Measurements from ENCODE around the gene LMNB1.
A peak's percentile ranks its signal among the peaks of the same experiment; 100 is the strongest.
"Not testable (repeated sequence)": the region's sequence is repeated elsewhere in the genome, so short reads cannot be mapped to it uniquely, and the experiment has no call there.

Gene LMNB1

DNA sequence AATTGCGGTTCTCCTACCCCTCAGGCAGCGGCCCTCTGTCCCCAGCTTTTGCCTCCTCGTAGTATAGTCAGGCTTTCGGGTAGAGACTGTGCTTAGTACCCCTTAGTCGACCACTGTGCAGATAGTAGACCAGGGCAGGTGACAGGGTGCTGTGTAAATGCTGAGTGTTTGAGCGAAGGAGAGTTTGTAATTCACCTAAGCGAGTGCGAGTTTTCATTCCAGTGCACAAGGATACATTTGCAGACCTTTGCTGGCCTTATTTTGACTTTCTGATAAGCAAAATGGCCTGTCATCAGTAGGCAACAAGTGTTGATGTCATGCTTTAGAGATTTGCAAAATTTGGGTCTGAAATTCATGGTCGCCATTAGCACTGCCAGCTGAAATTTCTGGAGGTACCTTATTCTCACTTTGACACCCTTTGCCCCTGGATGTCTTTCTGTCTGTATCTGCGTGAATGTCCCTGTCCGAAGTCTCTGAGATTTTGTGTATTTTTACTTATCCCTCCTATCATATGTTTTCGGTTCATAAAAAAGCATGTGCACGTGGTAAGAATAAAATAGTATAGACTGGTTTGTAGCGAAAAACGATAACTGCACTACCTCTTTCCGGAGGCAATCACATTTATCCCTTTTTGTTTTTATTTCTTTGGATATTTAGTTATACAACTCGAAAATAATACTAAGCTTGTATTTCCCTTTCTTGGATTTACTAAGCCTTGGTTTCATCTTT lies 1.9 kb downstream of the LMNB1 start:
- DNase-seq (ENCODE audit: low read depth) = no peak

DNA sequence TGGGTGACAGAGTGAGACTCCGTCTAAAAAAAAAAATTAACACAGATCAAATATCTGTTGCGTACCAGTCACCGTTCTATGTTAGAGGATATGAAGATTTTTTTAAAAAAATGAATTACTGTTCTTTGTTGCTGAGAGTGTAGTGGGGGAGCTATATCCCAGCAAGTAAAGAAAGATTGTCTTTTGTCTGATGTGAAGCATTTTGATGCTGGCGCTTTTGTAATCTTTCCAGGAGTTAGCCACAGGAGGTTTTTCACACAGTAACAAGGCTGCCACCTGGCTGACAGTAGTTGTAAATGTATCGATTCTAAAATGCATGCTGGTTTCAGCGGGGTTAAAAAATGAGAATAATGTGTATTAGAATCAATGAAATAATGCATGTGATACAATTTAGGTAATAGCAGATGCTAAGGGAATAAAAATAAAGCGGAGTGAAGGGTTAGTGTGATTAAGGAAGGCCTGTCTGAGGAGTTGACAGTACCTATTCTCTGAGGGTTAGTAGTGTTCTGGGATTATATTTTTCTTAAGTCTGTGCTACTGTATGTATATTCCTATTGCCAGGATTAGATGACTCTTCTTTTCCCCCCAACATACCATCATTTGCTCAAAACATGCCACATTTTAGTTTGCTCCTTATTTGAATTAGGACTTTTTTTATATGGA lies 3.4 kb downstream of the LMNB1 start:
- DNase-seq (ENCODE audit: low read depth) = peak; percentile 52

DNA sequence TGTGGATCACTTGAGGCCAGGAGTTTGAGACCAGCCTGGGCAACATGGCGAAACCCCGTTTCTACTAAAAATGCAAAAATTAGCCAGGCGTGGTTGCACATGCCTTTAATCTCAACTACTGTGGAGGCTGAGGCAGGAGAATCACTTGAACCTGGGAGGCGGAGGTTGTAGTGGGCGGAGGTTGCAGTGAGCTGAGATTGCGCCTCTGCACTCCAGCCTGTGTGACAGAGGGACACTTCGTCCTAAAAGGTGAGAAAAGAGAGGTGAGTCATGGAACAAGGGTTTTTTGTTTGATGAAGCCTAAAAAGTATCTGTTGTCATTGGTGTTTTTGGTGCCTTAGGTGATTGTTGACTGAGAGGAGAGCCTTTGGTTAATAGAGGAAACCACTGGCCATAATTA lies 11.5 kb downstream of the LMNB1 start:
- not testable (repeated sequence) for DNase-seq (ENCODE audit: low read depth)

DNA sequence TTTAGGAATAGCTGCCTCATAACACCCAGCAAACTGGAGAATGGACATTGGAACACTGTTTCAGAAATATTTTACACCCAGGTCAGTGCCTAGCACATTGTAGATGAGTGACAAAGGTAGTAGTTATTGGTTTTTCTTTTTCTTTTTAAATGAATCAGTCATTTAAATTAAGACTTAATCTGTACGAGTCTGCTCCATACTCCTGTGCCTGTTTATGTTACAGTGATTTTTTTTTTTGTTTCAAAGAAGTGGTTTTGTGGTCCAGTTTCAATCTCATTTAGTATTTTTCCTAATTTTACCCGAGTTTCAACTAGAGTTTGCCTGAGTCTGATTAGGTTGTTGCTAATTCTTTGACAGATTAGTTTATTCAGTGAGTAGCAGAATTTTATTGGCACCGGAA lies 16.2 kb downstream of the LMNB1 start:
- no peak for DNase-seq (ENCODE audit: low read depth)

- DNase-seq (ENCODE audit: low read depth) = not testable (repeated sequence)
These were observed 16.7 kb downstream of the LMNB1 start for GRCh38 chr5:126793648-126794047.

DNA sequence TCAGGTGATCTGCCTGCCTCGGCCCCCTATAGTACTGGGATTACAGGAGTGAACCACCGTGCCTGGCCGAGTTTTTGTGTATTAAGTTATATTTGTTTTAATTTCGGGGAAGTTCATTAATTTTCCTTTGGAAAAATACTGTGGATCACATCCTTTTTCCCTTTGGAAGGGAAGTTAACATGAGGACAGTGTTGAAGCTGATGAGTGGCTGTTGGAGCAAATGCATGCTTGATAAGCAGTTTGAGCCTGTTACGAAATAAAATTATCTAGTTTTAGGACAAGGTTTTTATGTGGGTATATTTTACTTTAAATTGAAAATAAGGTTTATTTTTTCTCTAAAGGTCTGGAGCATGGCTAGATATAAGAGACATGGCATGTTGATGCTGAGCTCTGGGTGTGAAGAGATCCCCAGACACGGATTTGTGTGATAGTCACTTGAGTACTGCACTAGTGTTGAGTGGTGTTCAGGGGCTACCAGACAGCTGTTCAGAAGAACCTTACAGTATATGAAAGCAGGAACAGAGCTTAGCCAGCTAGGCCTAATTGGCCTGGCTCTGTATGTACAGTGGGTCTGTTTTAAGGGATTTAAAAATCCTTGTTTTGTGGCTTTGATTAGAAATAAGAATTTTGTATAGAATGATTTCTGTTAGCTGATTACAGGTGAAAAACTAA lies 17.4 kb downstream of the LMNB1 start:
- DNase-seq (ENCODE audit: low read depth) = no peak

DNA sequence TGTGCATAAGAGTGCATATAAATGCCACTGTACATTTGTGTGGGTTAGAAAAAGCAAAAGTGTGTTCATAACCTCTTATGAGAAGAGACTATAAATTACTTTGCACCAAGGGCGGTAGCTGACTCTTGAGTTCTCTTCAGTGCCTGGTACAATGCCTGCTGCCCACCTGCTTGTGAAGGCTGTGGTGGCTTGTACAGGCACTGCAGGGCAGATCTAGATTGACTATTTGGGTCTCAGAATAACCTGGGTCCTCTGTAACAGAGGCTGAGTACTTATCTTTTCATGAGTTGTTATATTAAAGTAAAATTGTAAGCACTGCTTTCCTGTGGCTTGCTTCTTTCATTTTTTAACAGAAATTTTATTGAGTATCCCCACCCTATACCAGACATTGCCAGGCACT lies 22.8 kb downstream of the LMNB1 start:
- no peak for DNase-seq (ENCODE audit: low read depth)

GRCh38 chr5:126801174-126801991 lies 24.4 kb downstream of the LMNB1 start:
- no peak for DNase-seq (ENCODE audit: low read depth)

DNA sequence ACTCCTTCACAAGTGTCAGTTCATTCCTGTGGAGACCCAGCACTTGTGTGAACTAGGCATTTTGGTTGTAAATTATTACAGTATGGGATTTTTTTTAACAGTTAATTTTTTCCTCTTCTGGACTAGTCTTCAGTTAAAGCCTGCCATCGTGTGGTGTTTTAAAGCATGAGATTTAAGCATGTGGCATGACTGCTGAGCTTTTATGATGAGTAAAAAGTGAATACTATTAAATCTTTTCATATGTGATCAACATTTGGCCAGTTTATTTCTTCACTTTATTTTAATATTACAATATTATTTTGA lies 25.0 kb downstream of the LMNB1 start:
- DNase-seq (ENCODE audit: low read depth) = peak; percentile 38

- DNase-seq (ENCODE audit: low read depth) = peak; percentile 34
These were observed 28.1 kb downstream of the LMNB1 start for GRCh38 chr5:126805063-126805462.

DNA sequence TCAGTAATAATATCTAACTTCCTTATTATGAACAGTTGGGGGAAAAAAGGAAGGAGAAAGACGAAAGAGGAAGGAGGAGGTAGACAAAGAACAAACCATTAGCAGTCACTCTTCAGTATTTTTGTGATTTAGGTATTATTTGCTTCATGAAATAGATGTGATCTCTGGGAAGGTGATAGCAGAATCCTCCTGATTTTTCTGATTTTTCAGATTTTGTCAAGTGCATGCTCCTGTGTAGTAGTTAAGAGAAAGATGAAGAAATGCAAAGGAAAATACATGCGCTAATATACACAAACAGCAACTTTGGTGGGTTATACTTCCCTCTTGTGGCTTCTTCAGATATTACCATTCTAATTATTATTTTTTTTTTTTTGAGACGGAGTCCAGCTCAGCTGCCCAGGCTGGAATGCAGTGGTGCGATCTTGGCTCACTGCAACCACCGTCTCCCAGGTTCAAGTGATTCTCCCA lies 31.6 kb downstream of the LMNB1 start:
- DNase-seq (ENCODE audit: low read depth) = no peak

- no peak for DNase-seq (ENCODE audit: low read depth)
These were observed 33.0 kb downstream of the LMNB1 start for GRCh38 chr5:126809916-126810315.

DNA sequence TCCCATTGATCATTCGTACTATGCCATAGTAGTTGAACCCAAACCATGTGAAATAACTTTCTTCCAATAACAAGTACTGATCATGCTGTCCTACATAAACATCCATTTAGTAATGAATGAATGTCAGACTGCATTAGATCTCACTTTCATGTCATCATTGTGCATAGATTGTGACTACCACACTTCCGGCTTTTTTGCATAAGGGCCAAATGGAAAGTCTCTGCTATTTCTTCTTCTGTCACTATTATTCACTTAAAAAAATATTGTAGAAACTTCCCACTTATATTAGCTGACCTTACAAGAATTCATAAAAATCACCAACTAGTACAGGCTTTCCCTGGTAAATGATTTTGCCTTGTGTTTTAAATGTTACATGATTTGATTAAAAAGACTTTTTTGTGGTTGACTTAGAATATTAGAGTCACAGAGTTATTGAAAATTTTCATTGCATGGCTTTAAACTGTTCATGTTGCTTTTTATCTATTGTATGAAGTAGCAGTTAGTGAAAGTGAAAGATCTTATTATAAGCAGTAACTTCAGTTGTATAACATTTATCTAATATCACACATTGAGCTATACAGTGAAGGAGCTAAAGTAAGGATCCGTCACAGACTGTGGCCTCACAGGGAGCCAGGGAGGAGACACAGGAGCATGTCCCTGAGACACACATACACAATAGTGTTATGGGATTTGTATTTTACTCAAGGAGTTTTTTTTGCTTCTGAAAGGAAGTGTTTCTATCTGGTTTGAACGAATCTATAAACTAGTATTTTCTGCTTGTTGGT lies 33.9 kb downstream of the LMNB1 start:
- DNase-seq (ENCODE audit: low read depth) = no peak

GRCh38 chr5:126811515-126812198 lies 34.7 kb downstream of the LMNB1 start:
- DNase-seq (ENCODE audit: low read depth) = no peak

DNA sequence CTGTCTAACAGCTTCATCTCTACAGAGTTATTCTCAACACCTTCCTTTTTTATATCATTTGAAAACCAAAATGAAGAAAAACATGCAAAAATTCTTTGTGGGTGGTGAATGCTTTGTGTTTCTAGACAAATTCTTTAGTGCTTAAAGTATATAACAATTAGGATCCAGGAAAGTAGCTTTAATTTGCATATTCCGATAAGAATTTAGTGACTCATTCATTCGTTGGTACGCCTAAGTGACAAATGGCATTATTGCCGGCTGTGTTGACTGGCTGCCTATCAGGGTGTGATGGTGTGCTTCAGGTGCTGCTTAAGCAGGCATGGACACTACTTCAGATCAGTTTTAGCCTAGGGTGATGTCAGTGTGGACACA lies 35.2 kb downstream of the LMNB1 start:
- no peak for DNase-seq (ENCODE audit: low read depth)

DNA sequence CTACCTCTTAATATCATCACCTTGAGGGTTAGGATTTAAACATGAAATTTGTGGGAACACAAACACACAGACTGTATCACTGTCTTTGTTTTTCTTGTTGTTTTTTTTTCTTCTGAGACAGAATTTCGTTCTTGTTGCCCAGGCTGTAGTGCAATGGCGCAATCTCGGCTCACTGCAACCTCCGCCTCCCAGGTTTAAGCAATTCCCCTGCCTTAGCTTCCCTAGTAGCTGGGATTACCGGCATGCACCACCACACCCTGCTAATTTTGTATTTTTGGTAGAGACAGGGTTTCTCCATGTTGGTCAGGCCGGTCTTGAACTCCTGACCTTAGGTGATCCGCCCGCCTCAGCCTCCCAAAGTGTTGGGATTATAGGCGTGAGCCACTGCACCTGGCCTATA lies 36.9 kb downstream of the LMNB1 start:
- DNase-seq (ENCODE audit: low read depth) = not testable (repeated sequence)

DNA sequence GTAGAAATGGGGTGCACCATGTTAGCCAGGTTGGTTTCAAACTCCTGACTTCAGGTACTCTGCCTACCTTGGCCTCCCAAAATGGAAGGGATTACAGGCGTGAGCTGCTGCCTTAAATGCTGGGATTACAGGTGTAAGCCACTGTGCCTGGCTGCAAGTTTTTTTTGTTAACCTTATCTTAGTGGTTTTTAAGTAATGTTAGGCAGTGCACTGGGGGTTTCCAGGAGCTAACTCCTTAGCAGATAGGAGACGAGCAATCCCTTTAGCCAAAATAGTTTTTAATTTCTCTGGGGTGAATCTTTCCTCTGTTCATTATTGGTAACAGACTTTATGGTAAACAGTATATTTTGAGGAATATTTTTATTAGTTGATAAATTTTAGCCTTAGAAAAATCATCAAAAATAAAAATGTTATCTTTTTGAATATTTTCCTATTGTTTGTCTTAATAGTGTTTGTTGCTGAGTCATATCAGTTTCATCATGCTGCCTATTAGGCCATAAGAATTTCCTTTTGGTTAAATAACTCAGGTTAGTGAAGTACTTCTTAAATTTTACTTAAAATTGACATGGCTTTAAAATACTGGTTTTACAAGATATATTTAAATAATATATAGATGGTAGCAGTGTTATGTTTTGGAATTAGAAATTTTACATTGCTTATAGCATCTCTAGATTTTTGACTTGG lies 37.9 kb downstream of the LMNB1 start:
- DNase-seq (ENCODE audit: low read depth) = no peak

- no peak for DNase-seq (ENCODE audit: low read depth)
These were observed 39.7 kb downstream of the LMNB1 start for GRCh38 chr5:126816649-126817048.

- no peak for DNase-seq (ENCODE audit: low read depth)
These were observed 41.8 kb downstream of the LMNB1 start for GRCh38 chr5:126818736-126819135.

DNA sequence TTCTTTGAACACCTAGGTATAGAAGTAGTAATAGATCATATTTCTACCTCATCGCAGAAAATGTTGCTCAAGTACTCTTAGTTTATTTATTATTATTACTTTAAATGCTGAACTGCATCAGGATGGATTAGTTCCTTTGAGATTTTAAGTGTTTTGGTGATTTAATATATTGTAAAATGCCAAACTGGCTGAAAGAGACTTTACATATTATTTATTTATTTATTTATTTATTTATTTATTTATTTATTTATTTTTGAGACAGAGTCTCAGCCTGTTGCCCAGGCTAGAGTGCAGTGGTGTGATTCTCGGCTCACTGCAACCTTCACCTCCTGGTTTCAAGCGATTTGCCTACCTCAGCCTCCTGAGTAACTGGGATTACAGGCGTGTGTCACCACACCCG lies 42.3 kb downstream of the LMNB1 start:
- no peak for DNase-seq (ENCODE audit: low read depth)

All from GM04504 (cell line).